CD4-positive, alpha-beta T cell treated with Interleukin-6 for 4 hours (primary cell): ENCODE data around the gene RASSF10.
"Not testable (repeated sequence)": the region's sequence is repeated elsewhere in the genome, so short reads cannot be mapped to it uniquely, and the experiment has no call there.

Source experiments
- DNase-seq: peaks from one replicate; pipeline ENCODE4 v3.0.0-alpha.2; 2020; ENCODE audit warnings: mixed read lengths

Gene RASSF10

DNA sequence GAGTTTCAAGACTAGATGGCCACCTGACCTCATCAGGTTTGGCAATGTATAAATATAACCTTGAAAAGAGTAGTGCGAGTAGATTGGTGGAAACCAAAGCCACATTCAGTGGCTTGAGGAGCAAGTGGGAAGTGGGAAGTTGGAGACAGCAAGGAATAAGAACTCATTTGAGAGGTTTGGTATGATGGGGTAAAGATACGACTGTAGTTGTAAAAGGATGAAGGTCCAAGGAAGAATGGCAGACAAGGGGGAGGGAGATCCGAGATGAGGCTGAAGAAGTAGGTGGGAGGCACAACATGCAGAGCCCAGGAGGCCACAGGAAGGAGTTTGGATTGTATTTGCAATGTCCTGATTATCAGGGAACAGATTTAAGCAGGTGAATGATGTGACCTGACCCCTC, 20.8 kb downstream of the RASSF10 start:
- no peak for DNase-seq

DNA sequence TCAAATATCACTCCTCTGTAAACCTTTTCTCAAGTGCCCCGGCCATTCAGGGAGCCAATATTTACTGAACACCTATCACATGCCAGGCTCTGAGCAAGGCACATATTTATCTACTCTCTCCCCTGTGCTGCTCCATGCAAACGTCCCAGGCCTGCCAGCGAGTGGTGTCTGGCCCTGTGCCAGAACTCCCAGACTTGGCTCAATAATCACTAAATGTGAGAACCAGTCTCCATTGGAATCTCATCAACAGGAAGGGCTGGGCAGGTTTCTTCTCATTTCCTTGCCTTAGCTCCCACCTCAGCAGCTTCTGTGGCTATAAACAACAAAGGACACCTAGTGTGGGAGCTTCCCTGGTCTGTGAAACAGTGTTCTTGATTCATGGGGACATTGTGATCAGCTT, 21.7 kb downstream of the RASSF10 start:
- DNase-seq, result no peak

DNA sequence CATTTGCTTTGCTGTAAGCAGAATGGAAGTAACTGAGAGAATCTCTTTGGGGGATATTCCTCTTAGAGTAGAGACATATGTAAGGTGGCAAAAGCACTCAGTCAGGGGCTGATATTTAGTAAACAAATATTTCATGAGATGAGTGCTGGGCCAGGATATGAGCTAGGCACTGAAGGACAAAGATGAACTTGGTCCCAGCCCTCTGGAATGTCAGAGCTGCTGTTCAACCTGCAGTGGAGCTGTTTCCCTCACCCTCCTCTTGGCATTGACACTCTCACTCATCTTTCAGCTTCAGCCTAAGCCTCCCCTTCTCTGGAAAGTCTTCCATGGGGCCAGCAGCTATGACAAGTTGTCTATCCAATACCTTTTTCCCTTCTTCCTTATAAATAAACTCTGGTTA, 22.2 kb downstream of the RASSF10 start:
- DNase-seq, result no peak

DNA sequence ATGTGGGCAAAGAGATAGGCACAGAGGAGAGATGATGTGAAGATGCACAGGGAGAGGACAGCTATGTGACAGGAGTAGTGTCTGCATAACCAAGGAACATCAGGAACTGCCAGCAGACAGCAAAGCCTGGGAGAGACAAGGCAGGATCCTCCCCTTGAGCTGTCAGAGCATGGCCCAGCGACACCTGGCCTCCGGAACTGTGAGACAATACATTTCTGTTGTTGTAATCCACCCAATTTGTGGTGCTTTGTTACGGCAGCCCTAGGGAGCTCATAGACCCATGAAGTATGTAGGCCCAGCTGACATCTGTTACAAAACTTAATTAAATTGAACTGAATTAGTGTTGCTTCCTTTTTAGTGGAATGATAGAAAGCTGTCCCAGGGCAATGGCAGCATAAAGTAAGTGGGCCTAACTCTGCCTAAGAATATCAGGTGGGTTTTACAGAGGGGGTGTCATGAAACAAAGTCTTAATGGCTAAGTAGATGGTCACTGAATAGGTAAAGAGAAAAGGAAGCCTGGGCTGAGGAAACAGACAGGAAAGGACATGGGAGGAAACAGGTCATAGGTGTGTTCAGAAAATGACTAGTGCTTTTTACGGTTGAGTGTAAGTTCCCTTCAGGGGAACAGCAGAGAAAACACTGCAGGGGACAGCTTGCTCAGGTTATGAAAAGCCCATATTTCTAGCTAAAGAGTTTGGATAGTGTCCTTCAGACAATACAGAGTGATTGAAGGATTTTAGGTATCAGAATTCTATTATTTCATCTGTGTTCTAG, 24.8 kb downstream of the RASSF10 start:
- no peak for DNase-seq

DNA sequence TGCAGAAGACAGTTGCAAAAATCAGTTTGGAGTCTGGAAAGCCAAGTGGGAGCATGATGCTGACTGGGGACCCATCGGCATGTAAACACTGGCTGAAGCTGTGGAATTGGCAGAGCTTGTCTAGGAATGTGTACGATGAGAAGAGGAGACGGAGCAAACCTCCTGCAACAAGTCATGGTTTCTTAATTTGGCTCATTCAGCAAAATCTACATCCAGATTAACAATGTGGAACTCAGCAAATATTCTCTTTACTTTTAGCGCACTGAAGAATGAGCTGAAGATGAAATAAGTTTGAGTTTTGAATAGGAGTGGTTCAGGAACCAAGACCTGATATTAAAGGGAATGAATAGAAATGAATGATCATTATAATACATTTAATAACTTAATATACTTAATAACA, 26.6 kb downstream of the RASSF10 start:
- DNase-seq, result no peak

DNA sequence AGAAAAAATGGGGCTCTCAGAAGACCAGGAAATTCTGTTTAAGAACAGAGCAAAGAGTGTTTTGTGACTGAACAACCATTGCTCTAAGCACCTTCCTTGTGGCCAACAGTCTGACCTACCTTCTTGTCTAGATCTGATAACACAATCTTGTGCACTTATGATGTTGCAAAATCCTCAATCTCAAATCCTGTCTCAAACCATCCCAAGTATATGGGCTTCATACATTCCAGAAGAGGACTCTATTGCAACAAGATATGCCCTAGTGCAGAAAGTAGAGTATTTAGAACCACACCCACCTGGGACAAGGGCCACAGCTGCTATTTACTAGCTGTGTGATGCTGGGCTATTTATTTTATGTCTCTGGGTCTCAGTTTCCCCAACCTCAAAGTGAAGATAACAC, 27.1 kb downstream of the RASSF10 start:
- DNase-seq, result no peak

DNA sequence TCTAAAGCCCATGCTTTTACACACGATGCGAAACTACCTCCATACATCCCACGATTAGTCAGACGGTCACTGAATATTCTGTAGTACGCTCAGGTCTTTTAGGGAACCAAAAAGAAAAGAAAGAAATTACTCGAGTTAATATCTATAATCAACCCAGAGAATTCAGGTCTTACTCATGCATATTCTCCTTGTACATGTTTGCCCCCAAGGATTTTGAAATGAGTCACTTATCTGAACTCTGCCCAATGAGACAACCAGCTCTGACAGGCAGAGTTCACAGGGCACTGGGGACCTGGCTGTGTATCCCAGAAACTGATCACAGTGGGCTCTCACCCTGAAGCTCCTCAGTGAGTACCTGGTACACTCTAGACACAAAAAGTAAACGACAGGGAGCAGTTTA, 29.2 kb downstream of the RASSF10 start:
- DNase-seq, result no peak

DNA sequence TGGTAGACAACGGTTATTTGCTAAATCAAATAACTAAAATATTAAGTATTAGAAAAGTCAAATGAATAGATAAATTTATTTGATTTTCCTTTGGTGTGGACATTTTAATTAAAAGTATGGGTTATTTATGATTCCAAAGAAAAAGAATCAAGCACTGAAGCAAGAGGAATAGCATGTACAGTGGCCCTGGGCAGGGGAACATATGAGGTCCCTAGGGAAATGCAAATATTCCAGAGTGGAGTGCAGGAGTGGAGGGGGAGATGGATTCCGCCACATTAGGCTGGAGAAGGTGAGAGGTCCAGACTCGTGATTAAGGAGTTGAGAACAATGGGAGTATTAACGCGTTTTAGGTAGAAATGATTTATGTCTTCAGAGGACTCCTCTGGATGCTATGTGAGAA, 30.0 kb downstream of the RASSF10 start:
- DNase-seq, result no peak

DNA sequence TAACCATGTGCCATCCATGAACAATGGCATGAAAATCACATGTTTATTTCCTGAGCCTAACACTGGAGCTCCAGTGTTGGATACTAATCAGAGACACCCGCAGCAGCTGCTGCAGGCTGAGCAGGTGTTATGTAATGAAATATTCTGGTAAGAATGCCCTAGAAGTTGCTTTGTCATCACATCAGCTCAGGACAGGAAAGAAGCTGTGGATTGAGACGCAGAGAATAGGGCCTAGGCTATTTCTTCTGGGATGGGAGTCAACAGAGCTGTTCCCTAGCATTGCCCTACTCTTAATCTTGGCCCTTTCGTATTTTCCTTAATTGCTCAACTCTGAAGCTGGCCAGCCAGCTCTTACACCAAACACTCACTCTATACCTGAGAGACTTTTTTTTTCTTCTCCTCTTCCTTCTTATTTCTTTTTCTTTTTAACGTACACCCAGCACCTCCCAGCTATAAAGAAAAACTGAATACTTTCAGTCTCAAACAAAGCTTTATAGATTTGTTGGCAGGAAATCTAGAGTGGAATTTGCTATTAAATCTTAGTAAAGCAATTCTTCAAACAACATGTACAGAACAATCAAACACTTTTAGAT, 31.9 kb downstream of the RASSF10 start:
- DNase-seq, result no peak

DNA sequence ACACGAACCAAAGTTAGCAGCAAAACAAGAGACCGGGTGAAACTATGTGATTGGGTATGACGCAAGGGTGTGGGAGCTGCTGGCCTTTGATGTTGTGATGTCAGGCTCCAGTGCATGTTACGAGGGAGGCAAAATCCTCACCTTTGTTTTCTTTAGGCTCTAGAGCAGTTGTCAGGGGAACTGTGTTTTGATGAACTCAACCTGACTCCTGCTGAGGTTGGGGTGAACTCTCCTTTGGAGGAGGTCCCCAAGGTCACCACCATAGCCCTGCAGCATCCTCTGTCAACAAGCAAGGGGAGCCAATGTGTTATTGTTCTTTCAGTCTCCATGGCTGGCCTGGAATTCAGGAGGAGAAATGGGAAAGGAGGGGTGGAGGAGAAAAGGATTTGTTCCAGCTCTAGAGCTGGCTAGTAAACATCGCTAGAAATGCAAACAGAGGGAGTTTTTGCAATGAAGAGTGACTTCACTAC, 33.8 kb downstream of the RASSF10 start:
- DNase-seq, result no peak

DNA sequence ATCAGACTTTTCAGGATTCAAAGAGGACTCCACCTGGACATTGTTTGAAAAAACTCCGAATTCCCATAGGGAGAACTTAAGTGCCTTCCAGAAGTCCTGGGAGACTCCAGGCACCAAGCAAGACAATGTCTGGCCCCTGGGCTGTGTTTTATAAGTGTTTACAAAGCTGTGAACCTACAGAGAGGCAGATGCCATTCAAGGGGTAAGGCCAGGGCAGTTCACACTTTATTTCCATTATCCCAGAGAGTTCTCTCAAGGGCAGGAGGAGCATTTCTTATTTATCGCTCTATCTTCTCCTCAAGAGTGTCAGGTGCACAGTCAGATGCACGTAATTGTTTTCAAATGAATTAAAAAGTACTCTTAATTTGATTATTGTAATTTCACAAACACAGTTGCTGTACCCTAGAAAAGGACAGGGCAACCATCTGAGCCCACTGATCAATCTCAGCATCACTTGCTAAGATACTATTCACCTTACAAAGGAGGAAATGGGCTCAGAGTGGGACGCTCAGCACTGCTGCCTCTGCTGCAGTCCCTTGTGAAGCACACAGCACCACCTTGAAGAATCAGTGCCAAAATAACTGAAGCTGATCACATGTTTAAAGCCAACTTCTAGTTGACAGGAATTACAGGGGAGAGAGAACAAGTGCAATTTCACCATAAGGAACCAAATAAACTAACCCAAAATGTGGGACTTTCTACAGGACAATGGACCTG, 35.0 kb downstream of the RASSF10 start:
- no peak for DNase-seq

DNA sequence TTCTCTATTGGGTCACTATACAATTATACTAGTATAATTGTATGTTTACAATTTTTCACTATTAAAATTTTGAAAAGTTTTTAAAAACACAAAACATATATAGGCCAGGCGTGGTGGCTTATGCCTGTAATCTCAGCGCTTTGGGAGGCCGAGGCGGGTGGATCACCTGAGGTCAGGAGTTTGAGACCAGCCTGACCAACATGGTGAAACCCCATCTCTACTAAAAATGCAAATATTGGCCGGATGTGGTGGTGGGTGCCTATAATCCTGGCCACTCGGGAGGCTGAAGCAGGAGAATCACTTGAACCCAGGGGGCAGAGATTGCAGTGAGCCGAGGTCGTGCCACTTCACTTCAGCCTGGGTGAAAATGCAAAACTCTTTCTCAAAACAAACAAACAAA, 36.0 kb downstream of the RASSF10 start:
- DNase-seq, result not testable (repeated sequence)

DNA sequence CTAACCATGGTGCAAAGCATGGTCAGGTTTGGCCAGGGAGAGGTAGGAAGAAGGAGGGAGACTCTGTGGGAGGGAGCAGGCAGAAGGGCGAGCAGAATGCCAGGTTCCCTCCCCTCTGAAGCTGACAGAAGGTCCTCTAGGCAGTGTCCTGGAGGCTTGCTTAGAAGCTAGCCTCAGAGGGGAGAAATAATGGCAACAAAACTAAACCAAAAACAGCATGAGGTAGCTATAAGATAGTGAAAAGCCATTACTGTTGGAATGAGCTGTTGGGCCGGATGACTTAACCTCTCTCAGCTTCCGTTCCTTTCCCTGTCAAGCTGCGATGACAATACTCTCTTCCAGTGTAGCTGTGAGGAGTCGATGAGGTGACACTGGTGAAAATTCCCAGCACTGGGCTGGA, 36.6 kb downstream of the RASSF10 start:
- no peak for DNase-seq

DNA sequence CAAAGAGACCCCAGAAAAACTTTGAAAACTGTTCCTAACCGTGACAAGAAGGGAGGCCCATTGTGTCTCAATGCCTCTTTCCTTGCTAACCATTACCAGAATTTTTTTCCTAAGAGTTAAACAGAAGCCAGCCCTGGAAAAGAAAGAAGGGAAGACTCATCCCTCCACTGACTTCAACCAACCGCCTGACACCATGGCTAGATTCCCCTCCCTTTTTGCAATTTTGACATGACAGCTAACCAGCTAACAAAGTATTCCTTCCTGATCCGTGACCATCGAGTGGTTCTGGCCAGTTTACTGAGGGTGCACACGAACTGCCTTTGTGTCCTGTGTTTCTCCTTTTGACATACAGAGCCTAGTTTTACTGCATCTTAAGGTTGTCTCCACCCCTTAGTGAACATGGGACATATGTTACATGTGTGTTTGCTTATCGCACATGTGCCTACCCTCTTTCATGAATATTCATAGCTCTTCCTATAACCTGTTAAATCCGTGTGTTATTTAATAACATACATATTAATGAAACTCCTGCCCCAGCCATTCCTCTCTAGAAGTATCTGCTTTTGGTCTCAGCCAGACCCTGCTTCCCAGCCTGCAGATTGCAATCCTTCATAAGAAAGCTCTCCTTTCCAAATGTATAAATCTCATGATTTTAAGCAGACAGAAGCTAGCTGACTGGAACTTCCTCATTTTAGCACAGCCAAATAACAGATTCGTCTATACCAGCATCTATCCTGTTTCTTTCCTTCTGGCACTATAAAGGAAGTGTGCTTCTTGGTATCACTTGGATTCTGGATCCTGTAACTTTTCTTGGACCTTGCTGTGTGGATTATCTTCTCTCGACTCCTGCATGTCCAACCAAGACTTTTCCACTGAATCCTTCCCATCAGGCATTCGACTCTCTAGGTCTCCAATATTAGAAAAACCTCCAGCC, 37.8 kb downstream of the RASSF10 start:
- DNase-seq, result no peak

DNA sequence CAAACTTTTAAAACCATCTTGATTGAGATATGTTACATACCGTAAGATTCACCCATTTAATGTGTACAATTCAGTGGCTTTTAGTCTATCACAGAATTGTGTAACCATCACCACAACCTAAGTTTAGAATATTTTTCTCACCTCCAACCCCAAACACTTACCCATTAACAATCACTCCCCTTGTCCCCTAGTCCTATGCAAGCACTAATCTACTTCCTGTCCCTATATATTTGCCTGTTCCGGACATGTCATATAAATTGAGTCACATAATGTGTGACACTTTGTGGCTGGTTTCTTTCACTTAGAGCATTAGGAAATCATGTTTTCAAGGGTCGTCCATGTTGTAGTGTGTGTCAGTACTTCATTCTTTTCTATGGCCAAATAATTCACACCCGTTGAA, 38.8 kb downstream of the RASSF10 start:
- DNase-seq, result no peak

DNA sequence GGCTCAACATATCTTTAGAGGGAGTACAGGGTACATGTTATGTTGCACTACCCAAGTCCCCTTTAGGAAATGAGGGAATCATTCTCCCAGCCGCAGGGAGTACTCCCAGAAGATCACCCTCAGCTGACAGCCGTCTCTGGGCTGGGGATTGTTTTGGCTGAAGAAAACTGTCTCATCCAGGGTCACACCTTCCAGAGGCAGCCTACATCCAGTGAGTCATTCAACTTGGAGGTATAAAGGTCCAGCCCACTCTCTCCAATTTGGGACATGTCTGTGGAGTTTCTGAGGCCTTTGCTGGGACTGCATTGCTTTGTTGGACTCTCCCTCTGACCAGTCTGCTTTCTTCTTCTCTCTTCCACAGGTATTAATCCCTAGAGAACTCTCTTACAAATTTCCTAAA, 42.1 kb downstream of the RASSF10 start:
- no peak for DNase-seq

DNA sequence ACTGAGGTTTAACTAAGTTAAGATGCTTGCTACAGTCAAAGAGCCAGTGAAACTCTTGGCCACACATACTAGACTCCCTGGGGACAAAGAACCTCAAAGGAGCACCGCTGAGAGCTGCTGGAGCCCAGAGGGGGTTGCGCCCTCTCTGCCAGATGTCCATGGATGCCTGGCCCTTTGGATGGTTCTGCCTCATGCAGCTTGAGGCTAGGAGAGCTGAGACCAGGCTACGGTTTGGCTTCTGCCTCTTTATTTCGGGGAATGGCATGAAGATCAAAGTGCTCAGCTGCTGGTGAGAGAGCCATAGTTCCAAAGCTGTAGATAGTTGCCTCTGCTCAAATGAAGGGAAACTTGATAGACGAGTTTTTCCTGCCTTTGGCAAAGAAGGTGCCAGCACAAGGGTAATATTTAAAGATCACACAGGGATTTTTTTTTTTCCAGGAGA, 43.0 kb downstream of the RASSF10 start:
- DNase-seq, result no peak

DNA sequence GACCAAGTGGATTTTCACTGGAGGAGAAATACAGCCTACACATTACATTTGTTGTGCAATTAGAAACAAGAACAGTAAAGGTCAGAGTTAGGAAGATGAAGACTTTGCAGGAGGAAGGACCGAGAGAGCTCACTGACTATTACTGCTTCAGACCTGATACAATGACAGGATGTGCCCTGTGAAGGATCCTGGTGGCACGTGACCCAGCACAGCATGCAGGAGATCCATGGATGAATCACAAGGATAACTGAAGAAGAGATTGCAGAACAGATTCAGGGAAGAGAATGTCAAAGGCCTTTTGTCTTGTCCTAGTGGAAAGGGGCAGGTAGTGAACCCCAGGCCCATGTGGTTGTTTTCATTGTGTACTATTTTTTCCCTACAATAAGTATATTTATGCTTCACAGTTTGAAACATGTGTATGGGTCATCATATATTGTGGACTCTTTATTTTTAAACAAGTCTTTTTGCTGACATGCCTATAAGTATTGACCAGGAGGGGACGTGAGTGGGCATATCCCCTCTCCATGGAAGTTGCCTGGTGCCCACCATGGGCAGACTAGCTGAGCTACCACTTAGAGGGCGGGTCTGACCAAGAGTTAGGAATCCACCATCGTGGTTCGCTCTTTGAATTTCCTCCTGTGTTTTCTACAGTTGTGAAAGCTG, 44.3 kb downstream of the RASSF10 start:
- DNase-seq, result no peak

DNA sequence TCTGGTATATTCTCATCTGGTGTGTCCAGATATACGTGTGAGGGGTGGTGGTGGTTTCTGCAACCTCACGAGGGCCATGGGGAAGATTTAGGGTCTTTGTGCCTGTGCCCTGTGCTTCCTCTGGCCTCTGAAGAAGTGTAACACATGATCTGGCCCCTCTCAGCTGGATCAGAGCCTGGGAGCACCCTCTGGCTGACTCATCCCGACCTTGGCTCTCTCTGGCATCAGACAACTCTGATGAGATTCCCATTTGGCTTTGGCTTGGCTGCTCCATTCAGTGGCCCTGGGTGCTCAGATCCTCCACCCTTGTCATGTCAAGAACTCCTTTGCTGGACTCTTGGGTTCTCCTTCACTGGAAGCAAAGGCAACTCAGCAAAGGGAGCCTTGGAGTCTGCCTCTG, 45.2 kb downstream of the RASSF10 start:
- no peak for DNase-seq

DNA sequence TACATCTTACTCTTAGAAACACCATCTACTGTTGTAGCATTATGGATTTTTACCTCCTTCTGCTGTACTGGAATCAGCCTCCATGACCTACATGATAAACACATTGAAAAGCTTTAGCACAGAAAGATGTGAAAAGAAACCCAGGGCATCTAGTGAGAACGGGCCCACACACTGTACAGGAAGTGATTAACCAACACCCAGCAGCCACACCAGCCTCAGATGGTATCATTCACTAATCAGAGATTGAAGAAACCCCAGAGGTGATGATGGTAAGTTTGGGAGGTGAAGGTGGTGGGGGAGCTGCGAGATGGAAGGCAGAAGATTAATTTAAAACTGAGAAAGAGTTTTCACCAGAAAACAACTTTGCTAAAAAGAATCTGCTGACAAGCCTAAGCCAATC, 46.1 kb downstream of the RASSF10 start:
- DNase-seq, result no peak

DNA sequence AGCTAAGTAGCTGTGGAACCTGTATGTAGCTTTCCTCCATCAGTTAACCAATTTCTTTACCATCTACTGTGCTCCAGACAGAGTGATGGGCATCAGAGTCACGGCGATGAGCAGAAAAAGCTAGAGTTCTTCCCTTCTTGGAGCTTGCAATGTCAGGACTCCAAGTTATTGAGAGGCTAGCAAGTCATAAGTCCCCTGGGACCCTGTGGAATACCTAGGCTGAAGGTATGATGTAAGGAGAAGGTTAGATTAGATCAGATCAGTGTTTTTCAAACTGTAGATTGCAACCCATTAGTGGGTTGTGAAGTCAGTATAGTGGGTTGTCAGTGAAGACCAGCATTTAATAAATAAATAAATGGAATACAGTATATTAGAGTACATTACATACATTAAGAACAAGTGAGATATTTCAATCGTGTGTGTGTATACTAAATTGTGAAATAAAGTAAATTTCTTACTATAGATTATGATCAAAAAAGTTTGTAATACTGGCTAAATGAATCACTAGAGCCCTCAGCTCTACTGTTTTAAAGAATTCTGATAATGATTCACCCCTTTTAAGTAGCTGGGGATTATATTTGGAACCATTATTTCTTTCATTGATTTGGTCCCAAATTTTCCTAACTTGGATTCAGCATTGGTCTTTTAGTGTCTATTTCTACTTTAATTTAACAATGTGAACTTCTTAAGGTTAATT, 52.3 kb downstream of the RASSF10 start:
- DNase-seq, result no peak
